ENCODE measurements around the gene MYH7B.

MYH7B gene

GRCh38 chr20:34942301-34942700, 13.4 kb upstream of the MYH7B start:
- no peak overlapping the region for H3K4me3 ChIP-seq (ENCODE audit: low read length)
- no peak for DNase-seq (ENCODE audit: low read depth, low spot score)

- no peak for DNase-seq (ENCODE audit: low read depth, low spot score)
- H3K4me3 ChIP-seq (ENCODE audit: low read length) = no peak overlapping the region
Measured at GRCh38 chr20:34943808-34944567, 11.7 kb upstream of the MYH7B start.

- H3K4me3 ChIP-seq (ENCODE audit: low read length) = no peak overlapping the region
- DNase-seq (ENCODE audit: low read depth, low spot score) = no peak
Measured at GRCh38 chr20:34945315-34946077, 10.2 kb upstream of the MYH7B start.

GRCh38 chr20:34946661-34947060, 9.0 kb upstream of the MYH7B start:
- DNase-seq (ENCODE audit: low read depth, low spot score) = no peak
- no peak overlapping the region for H3K4me3 ChIP-seq (ENCODE audit: low read length)

- H3K4me3 ChIP-seq (ENCODE audit: low read length) = no peak overlapping the region
- no peak for DNase-seq (ENCODE audit: low read depth, low spot score)
Measured at GRCh38 chr20:34947336-34947735, 8.3 kb upstream of the MYH7B start.

- DNase-seq (ENCODE audit: low read depth, low spot score) = no peak
- H3K4me3 ChIP-seq (ENCODE audit: low read length) = no peak overlapping the region
Measured at GRCh38 chr20:34948030-34948429, 7.6 kb upstream of the MYH7B start.

- H3K4me3 ChIP-seq (ENCODE audit: low read length) = no peak overlapping the region
- DNase-seq (ENCODE audit: low read depth, low spot score) = no peak
Measured at GRCh38 chr20:34949120-34949519, 6.5 kb upstream of the MYH7B start.

GRCh38 chr20:34951252-34951651, 4.4 kb upstream of the MYH7B start:
- DNase-seq (ENCODE audit: low read depth, low spot score) = no peak

GRCh38 chr20:34951652-34952051, 4.0 kb upstream of the MYH7B start:
- no peak for DNase-seq (ENCODE audit: low read depth, low spot score)
- no peak overlapping the region for H3K4me3 ChIP-seq (ENCODE audit: low read length)

More at GRCh38 chr20:34951252-34951651, 4.4 kb upstream of the MYH7B start:
- no peak overlapping the region for H3K4me3 ChIP-seq (ENCODE audit: low read length)

- H3K4me3 ChIP-seq (ENCODE audit: low read length) = no peak overlapping the region
- no peak for DNase-seq (ENCODE audit: low read depth, low spot score)
Measured at GRCh38 chr20:34952671-34953070, 3.0 kb upstream of the MYH7B start.

GRCh38 chr20:34953960-34954359, 1.7 kb upstream of the MYH7B start:
- no peak for DNase-seq (ENCODE audit: low read depth, low spot score)
- H3K4me3 ChIP-seq (ENCODE audit: low read length) = no peak overlapping the region

- peak overlapping the region; percentile 86 for H3K4me3 ChIP-seq (ENCODE audit: low read length)
- DNase-seq (ENCODE audit: low read depth, low spot score) = no peak
Measured at GRCh38 chr20:34954904-34955230, 801 bp upstream of the MYH7B start.

- DNase-seq (ENCODE audit: low read depth, low spot score) = no peak
- H3K4me3 ChIP-seq (ENCODE audit: low read length) = peak overlapping the region; percentile 86
Measured at GRCh38 chr20:34956041-34956458, 382 bp downstream of the MYH7B start.

GRCh38 chr20:34956751-34957472, 1.2 kb downstream of the MYH7B start:
- DNase-seq (ENCODE audit: low read depth, low spot score) = no peak
- H3K4me3 ChIP-seq (ENCODE audit: low read length) = no peak overlapping the region

GRCh38 chr20:34964486-34964885, 8.8 kb downstream of the MYH7B start:
- DNase-seq (ENCODE audit: low read depth, low spot score) = no peak
- no peak overlapping the region for H3K4me3 ChIP-seq (ENCODE audit: low read length)

GRCh38 chr20:34965051-34965450, 9.4 kb downstream of the MYH7B start:
- H3K4me3 ChIP-seq (ENCODE audit: low read length) = no peak overlapping the region
- no peak for DNase-seq (ENCODE audit: low read depth, low spot score)

GRCh38 chr20:34967421-34967820, 11.8 kb downstream of the MYH7B start:
- DNase-seq (ENCODE audit: low read depth, low spot score) = no peak
- no peak overlapping the region for H3K4me3 ChIP-seq (ENCODE audit: low read length)

GRCh38 chr20:34968042-34968775, 12.5 kb downstream of the MYH7B start:
- no peak overlapping the region for H3K4me3 ChIP-seq (ENCODE audit: low read length)
- no peak for DNase-seq (ENCODE audit: low read depth, low spot score)

- no peak for DNase-seq (ENCODE audit: low read depth, low spot score)
- no peak overlapping the region for H3K4me3 ChIP-seq (ENCODE audit: low read length)
Measured at GRCh38 chr20:34970193-34970840, 14.6 kb downstream of the MYH7B start.

Measured in Jurkat, Clone E6-1 (cell line).